Endometrial microvascular endothelial cells (primary cell): ENCODE results near the gene SALL4. TPM values are rescaled to one million over a fixed set of nuclear protein-coding genes. Genes with fewer than 3 reads are reported as not detected.
"Not testable (repeated sequence)": the region's sequence is repeated elsewhere in the genome, so short reads cannot be mapped to it uniquely, and the experiment has no call there.

ENCODE experiments used
- in situ Hi-C: cut with HindIII; loops from 2 replicates; pipeline ENCODE4 v1.10.0; 2017; ENCODE audit warnings: low sequenced_read_pairs, low pct_unique_long_range_greater_than_20kb; ENCODE audit errors: inconsistent ontology term
- total RNA-seq: library from RNA; depleted of rRNA; stranded (reverse); fragments of >200 nt; gene quantifications from one replicate; pipeline ENCODE4 v1.2.3, GENCODE V29; 2015; ENCODE audit errors: inconsistent ontology term

SALL4 gene
- total RNA-seq, 1 donor from 2014 or later = not detected

- in situ Hi-C loops = no loop called here
Observed at GRCh38 chr20:51768759-51769517, 33.4 kb downstream of the SALL4 start.

DNA sequence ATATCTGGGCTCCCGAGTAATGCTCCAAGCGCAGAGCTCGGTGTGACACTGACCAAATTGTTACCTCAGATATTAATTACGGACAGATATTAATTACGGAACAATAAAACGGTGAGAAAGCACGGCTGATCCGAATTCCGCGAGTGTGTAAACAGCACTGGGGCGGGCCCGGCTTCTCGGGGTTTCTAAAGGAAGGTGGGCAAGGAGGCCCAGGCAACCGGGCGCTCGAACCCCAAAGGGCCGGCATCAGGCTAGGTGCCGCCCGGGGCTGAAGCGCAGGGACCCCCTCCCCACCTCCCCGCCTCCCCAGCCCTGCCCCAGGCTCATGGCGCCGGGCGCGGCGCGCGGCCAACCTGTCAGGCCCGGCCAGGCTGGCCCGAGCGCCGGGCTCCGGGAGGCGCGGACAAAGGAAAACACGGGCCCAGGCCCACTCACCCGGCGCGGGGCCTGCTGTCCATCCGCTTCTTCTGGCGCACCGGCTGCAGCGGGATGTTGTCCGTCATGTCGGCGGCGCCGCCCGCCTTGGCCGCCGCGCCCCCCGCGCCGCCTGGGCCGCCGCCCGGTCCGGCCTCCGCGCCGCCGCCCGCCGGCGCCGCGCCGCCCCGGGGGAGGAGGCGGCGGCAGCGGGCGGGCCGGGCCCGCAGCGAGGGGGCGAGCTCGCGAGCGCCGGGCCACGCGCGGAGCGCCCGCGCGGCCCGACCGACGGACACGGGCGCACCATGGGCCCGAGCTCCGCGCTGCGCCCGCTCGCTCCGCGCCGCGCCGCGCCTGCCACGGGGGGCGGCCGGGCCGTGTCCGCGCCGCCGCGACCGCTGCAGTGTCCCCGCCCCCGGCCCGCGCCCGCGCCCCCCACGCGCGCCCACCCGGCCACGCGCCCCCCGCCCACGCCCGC is 34.2 kb downstream of the SALL4 start, which contains the start of gene ATP9A:
Gene ATP9A (minus strand): TSS at position 524 of the 892 bp plus-strand sequence. CDS start 21 bp downstream, at position 503.
- in situ Hi-C loops = no loop called here

- in situ Hi-C loops = no loop called here
Observed at GRCh38 chr20:51766994-51767866, 35.1 kb downstream of the SALL4 start.

DNA sequence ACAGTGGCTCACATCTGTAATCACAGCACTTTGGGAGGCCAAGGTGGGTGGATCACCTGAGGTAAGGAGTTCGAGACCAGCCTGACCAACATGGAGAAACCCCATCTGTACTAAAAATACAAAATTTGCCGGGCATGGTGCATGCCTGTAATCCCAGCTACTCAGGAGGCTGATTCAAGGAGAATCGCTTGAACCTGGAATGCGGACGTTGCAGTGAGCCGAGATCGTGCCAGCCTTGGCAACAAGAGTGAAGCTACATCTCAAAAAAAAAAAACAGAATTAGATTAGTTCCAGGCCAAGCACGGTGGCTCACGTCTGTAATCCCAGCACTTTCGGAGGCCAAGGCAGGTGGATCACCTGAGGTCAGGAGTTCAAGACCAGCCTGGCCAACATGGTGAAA is 36.9 kb downstream of the SALL4 start:
- in situ Hi-C loops = not testable (repeated sequence)

GRCh38 chr20:51763965-51764602 is 38.2 kb downstream of the SALL4 start:
- in situ Hi-C loops = no loop called here

GRCh38 chr20:51760905-51761546 is 41.3 kb downstream of the SALL4 start:
- in situ Hi-C loops = no loop called here

DNA sequence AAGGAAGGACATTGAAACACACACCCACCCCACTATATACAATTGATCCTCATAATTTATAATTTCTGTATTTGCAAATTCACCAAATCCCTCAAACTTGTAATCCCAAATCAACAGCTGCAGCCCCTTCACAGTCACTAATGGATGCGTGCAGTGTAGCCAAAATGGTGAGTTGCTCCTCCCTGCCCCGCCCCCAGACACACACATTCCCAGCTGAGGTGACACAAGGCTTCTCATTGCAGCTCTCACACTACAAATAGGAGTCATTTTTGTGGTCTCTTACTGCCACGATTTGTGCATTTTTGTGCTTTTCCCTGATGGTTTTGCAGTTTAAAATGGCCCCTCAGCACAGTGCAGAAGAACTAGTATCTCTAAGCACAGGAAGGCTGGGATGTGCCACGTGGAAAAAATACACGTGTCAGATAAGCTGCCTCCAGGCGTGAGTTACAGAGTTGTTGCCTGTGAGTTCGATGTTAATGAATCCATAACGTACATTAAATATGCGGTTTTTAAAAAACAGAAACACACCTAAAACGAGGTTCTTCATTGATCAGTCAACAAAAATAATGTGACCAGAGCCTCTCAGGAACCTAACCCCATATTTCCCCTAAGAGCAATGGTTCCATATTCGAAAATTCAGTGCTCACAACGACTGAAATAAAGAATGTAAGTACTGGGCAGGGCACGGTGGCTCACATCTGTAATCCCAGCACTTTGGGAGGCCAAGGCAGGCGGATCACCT is 42.4 kb downstream of the SALL4 start:
- in situ Hi-C loops = no loop called here

GRCh38 chr20:51758978-51759544 is 43.3 kb downstream of the SALL4 start:
- in situ Hi-C loops = no loop called here

DNA sequence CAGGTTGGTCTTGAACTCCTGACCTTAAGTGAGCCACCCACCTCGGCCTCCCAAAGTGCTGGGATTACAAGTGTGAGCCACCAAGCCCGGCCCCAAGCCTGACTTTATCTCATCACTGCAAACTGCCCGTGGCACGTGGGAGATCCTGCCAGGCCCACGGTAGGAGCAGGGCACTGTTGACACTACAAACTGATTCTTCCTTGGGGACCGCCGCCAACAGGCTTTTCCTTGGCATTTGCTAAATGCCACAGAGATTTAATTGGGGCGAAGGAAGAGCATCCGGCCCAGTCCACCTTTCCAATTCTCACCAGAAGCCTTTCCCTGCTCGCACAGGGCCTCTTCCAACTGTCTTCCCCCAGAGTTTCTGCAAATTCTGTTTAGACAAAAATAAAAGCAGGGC is 45.1 kb downstream of the SALL4 start:
- in situ Hi-C loops = no loop called here

GRCh38 chr20:51756653-51757052 is 45.7 kb downstream of the SALL4 start:
- in situ Hi-C loops = no loop called here

DNA sequence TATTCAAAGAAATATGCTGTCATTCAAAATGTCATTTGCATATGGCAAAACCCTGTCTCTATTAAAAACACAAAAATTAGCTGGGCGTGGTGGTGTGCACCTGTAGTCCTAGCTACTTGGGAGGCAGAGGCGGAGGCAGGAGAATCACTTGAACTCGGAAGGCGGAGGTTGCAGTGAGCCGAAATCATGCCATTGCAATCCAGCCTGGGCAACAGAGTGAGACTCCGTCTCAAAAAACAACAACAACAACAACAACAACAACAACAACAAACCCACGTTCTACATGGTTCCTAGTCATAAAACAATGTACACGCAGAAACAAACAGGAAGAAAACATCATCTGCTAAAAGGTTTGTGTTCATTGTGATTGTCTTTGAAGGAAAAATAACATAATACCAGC is 49.1 kb downstream of the SALL4 start:
- in situ Hi-C loops = not testable (repeated sequence)

GRCh38 chr20:51752343-51752951 is 49.9 kb downstream of the SALL4 start:
- in situ Hi-C loops = no loop called here

DNA sequence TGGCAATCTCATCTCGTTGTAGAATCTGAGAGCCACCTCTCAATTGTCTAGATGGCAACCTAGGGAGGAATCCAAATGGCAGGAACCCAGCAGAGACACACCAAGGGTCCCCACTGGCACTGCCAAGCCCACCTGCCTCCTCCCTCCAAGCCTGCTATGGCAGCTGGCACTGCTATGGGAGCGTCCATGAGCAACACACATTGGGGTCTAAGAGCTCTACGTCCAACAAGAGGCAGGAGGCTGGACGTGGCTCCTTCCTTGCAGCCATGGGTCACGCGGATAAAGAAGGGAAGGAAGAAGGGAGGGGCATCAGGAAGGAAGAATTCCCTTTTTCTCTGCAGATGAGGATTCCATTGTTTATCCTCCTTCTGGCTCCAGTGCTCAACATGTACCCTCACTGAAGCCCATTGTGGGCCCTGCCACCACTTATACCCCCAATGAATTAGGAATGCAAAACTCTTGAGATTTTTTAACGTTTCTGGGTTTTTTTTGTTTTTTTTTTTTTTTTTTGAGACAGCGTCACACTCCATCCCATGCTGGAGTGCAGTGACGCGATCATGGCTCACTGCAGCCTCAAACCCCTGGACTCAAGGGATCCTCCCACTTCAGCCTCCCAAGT is 51.4 kb downstream of the SALL4 start:
- in situ Hi-C loops = no loop called here

DNA sequence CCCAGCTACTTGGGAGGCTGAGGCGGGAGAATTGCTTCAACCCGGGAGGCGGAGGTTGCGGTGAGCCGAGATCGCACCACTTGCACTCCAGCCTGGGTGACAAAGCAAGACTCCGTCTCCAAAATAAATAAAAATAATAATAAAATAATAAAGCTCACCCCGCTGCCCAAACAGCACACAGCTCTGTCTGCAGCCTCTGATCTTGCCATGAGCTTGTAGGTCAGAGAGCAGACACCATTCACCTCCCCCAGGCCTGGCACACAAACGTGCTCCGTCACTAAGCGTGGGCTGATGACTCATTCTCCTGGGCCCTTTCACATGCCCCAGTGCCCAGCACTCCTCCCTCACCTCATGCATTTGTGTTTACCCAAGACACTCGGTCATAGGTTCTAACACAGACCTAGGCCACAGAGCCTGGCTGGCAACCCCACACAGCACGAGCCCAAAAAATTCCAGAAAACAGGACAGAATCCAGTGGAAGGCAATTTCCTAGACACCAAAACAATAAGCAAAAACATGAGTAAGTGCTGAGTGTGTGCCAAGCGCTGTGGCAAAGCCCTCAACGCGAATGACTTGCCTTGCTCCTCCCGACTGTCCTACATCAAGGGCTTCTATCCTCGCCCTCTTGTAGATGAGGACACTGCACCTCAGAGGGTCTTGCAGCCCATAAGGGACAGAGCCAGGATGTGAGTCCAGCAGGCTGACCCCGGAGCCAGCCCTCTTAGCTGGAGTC is 52.1 kb downstream of the SALL4 start:
- in situ Hi-C loops = no loop called here

GRCh38 chr20:51749674-51750036 is 52.7 kb downstream of the SALL4 start:
- in situ Hi-C loops = no loop called here
